Measurements from ENCODE around the gene HYCC1.

HYCC1 gene

GRCh38 chr7:23003505-23004246 is 10.3 kb downstream of the HYCC1 start:
- H3K9me3 ChIP-seq (ENCODE audit: control insufficient read depth, insufficient read depth, low read length), result no peaks in the 10 kb centered on the region
- peaks cover 39% of the 10 kb centered on the region for H3K4me1 ChIP-seq (ENCODE audit: insufficient read depth, low read length)
- no peaks in the 10 kb centered on the region for H3K36me3 ChIP-seq (ENCODE audit: insufficient read depth, low read length)
- no peak overlapping the region for H3K9ac ChIP-seq (ENCODE audit: low read depth, low read length)

- Histone ChIP-seq H3K4me1 (ENCODE audit: insufficient read depth, low read length) (peaks cover 39% of the 10 kb centered on the region), H3K36me3 (ENCODE audit: insufficient read depth, low read length) (0 out of 2 replicates have a peak, but pooled peaks cover 1% of the 10 kb centered on the region), H3K9ac (ENCODE audit: low read depth, low read length) (no peak overlapping the region), H3K9me3 (ENCODE audit: control insufficient read depth, insufficient read depth, low read length) (no peaks in the 10 kb centered on the region)
These were observed 11.2 kb downstream of the HYCC1 start for GRCh38 chr7:23002698-23003097.

GRCh38 chr7:23001610-23002009 is 12.3 kb downstream of the HYCC1 start:
- peaks cover 39% of the 10 kb centered on the region for H3K4me1 ChIP-seq (ENCODE audit: insufficient read depth, low read length)
- no peaks in the 10 kb centered on the region for H3K9me3 ChIP-seq (ENCODE audit: control insufficient read depth, insufficient read depth, low read length)
- H3K9ac ChIP-seq (ENCODE audit: low read depth, low read length), result no peak overlapping the region
- 0 out of 2 replicates have a peak, but pooled peaks cover 2% of the 10 kb centered on the region for H3K36me3 ChIP-seq (ENCODE audit: insufficient read depth, low read length)

DNA sequence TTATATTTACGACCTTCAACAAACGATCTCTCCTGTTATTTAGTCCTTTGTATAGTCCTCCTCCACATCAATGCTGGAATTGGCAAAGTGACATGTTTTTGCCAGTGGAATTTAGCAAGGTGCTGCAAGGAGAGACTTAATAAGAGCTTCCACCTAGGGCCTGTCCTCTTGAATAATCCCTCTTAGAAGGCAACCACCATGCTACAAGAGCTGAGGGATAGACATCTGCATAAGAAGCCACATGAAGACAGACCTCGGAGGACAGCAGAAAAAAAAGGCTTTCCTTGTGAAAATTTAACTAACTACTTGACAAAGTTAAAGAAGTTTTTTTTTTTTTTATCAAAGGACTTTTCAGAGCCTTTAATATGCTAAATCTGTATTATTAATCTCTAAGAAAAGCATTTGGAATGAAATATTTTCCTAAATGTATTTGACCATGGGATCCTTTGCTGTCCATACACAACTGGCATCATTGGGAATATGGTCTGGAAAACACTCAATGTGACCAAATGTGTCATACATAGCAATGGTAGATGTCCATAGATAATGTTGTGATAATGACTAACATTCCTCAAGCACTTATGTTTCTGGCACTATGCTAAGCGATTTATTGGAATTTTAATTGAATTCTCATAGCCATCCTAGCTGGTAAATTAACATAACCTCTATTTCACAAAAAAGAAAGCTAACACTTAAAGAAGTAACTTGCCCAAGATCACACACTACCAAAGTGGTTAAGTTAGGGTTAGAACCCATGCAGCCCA is 13.2 kb downstream of the HYCC1 start:
- Histone ChIP-seq H3K36me3 (ENCODE audit: insufficient read depth, low read length) (0 out of 2 replicates have a peak, but pooled peaks cover 2% of the 10 kb centered on the region), H3K9me3 (ENCODE audit: control insufficient read depth, insufficient read depth, low read length) (no peaks in the 10 kb centered on the region), H3K4me1 (ENCODE audit: insufficient read depth, low read length) (peaks cover 39% of the 10 kb centered on the region), H3K9ac (ENCODE audit: low read depth, low read length) (no peak overlapping the region)

DNA sequence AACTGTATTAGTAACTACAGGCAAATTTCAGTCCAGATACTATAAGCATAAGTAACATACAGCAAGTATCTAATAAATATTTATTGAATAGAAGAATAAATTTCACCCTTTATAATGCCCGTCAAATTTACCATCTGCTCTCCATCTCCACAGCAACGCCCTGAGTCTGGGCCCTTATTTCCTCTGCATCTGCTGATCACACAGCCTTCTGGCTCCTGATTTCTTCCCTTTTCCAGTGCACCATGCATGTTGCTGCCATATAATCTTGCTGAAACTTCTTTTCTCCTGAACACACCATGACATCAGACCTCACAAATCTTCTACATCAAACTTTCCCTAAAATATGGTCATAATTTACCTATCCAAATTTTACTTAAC is 15.4 kb downstream of the HYCC1 start:
- Histone ChIP-seq H3K9ac (ENCODE audit: low read depth, low read length) (no peak overlapping the region), H3K36me3 (ENCODE audit: insufficient read depth, low read length) (0 out of 2 replicates have a peak, but pooled peaks cover 2% of the 10 kb centered on the region), H3K4me1 (ENCODE audit: insufficient read depth, low read length) (peaks cover 32% of the 10 kb centered on the region), H3K9me3 (ENCODE audit: control insufficient read depth, insufficient read depth, low read length) (no peaks in the 10 kb centered on the region)

DNA sequence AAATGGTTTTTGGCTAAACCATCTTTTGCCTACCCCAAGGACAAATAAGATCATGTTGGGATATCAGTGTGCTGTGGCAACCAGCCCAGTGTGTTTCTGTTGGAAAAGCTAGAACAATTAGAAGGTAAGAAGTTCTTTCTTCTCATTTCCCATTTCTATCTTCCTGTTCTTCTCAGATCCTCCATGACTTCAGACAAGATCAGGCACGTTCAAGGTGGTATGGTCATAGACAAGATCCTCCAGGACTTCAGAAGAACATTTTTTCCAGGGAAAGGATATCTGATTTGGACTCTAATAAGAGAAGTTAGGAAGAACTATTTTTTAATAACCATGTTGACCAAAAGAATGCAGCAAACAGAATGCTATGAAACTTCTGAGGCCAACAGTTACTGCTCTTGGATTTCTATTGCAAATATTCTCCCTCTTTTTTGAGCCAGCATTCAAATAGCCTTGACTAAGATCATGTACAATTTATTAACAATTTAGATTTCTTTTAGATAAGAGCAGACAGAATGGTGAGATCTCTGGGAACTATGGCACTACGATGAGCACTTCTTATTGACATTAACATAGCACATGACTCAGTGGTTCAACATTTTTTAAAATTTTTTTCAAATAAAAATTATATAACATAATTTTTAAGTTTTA is 15.9 kb downstream of the HYCC1 start:
- peaks cover 33% of the 10 kb centered on the region for H3K4me1 ChIP-seq (ENCODE audit: insufficient read depth, low read length)
- H3K9me3 ChIP-seq (ENCODE audit: control insufficient read depth, insufficient read depth, low read length), result no peaks in the 10 kb centered on the region

GRCh38 chr7:22996470-22996869 is 17.5 kb downstream of the HYCC1 start:
- Histone ChIP-seq H3K4me1 (ENCODE audit: insufficient read depth, low read length) (peaks cover 28% of the 10 kb centered on the region), H3K36me3 (ENCODE audit: insufficient read depth, low read length) (0 out of 2 replicates have a peak, but pooled peaks cover 2% of the 10 kb centered on the region), H3K9me3 (ENCODE audit: control insufficient read depth, insufficient read depth, low read length) (no peaks in the 10 kb centered on the region), H3K9ac (ENCODE audit: low read depth, low read length) (no peak overlapping the region)

More for the DNA sequence above, 15.9 kb downstream of the HYCC1 start:
- H3K9ac ChIP-seq (ENCODE audit: low read depth, low read length), result no peak overlapping the region
- 0 out of 2 replicates have a peak, but pooled peaks cover 2% of the 10 kb centered on the region for H3K36me3 ChIP-seq (ENCODE audit: insufficient read depth, low read length)

- peaks cover 27% of the 10 kb centered on the region for H3K4me1 ChIP-seq (ENCODE audit: insufficient read depth, low read length)
- no peak overlapping the region for H3K9ac ChIP-seq (ENCODE audit: low read depth, low read length)
- H3K9me3 ChIP-seq (ENCODE audit: control insufficient read depth, insufficient read depth, low read length), result no peaks in the 10 kb centered on the region
- H3K36me3 ChIP-seq (ENCODE audit: insufficient read depth, low read length), result 0 out of 2 replicates have a peak, but pooled peaks cover 2% of the 10 kb centered on the region
These were observed 18.9 kb downstream of the HYCC1 start for GRCh38 chr7:22995011-22995410.

DNA sequence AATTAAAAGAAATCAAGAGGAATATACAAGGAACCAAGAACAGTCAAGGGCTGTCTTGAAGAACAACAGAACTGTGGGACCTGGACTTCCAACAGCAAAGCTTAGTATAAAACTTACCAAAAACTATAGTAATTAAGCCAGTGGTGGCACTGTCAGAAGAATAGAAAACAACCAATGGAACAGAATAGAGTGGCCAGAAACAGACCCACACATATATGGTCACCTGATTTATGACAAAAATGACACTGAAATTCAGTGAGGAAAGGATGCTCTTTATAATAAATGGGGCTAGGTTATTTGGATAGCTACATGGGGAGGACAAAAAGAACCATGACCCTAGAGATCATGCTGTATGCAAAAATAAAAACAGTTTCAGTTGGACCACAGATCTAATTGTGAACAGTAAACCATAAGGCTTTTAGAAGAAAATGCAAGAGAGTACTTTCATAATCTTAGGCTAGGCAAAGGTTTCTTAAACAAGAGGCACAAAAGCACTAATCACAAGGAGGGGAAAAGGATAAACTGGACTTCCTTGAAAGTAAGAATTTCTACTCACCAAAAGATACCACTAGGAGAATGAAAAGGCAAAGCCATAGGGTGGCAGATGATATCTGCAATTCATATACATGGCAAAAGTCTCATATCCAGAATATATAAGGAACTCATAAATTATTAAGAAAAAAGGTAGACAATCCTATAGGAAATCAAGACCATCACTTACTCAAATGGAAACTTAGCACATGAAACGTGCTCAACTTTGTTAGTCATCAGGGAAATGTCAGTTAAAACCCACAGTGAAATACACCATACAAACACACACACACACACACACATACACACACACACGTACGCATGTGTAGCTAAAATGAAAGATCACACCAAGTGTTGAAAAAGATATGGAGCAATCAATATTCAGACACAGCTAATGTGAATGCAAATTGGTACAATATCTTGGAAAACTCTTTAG is 20.8 kb downstream of the HYCC1 start:
- no peak overlapping the region for H3K9ac ChIP-seq (ENCODE audit: low read depth, low read length)

GRCh38 chr7:22990588-22990949 is 23.4 kb downstream of the HYCC1 start:
- no peak overlapping the region for H3K9ac ChIP-seq (ENCODE audit: low read depth, low read length)

More for the DNA sequence above, 20.8 kb downstream of the HYCC1 start:
- Histone ChIP-seq H3K4me1 (ENCODE audit: insufficient read depth, low read length) (peaks cover 34% of the 10 kb centered on the region), H3K36me3 (ENCODE audit: insufficient read depth, low read length) (0 out of 2 replicates have a peak, but pooled peaks cover 2% of the 10 kb centered on the region), H3K9me3 (ENCODE audit: control insufficient read depth, insufficient read depth, low read length) (no peaks in the 10 kb centered on the region)

GRCh38 chr7:22989643-22990587 is 24.0 kb downstream of the HYCC1 start:
- Histone ChIP-seq H3K36me3 (ENCODE audit: insufficient read depth, low read length) (no peaks in the 10 kb centered on the region), H3K4me1 (ENCODE audit: insufficient read depth, low read length) (peaks cover 41% of the 10 kb centered on the region), H3K9ac (ENCODE audit: low read depth, low read length) (no peak overlapping the region)

More at GRCh38 chr7:22990588-22990949, 23.4 kb downstream of the HYCC1 start:
- Histone ChIP-seq H3K4me1 (ENCODE audit: insufficient read depth, low read length) (peaks cover 41% of the 10 kb centered on the region), H3K36me3 (ENCODE audit: insufficient read depth, low read length) (no peaks in the 10 kb centered on the region), H3K9me3 (ENCODE audit: control insufficient read depth, insufficient read depth, low read length) (no peaks in the 10 kb centered on the region)

GRCh38 chr7:22985436-22985835 is 28.5 kb downstream of the HYCC1 start:
- Histone ChIP-seq H3K4me1 (ENCODE audit: insufficient read depth, low read length) (peaks cover 37% of the 10 kb centered on the region), H3K9me3 (ENCODE audit: control insufficient read depth, insufficient read depth, low read length) (no peaks in the 10 kb centered on the region), H3K9ac (ENCODE audit: low read depth, low read length) (no peak overlapping the region), H3K36me3 (ENCODE audit: insufficient read depth, low read length) (no peaks in the 10 kb centered on the region)

More at GRCh38 chr7:22989643-22990587, 24.0 kb downstream of the HYCC1 start:
- H3K9me3 ChIP-seq (ENCODE audit: control insufficient read depth, insufficient read depth, low read length), result no peaks in the 10 kb centered on the region

All from ES-I3 (cell line).